ENCODE measurements around the gene ZBTB25.

GRCh38 chr14:64508215-64508776, 4.7 kb upstream of the ZBTB25 start:
- TF ChIP-seq CTCF (IDR thresholded peaks at IDR 0.05; ENCODE audit: insufficient read depth, low read length, poor library complexity, severe bottlenecking) = no peak
- TF ChIP-seq EZH2phosphoT487 (conservative IDR thresholded peaks at IDR 0.05; ENCODE audit: low read length) = no peak
